LNCaP clone FGC (cell line): Measurements from ENCODE around the gene BTG3.

Experiments
- DNase-seq: peaks from one replicate; pipeline ENCODE4 v3.0.0-alpha.2; 2011; ENCODE audit warnings: low read depth
- H3K4me3 ChIP-seq: 2 replicates; pipeline ENCODE4 v1.5.1; 2011; ENCODE audit warnings: mild to moderate bottlenecking, low read depth, low read length, control low read depth
- TF ChIP-seq, protein P1 (sequence below): IDR thresholded peaks from 2 replicates; pipeline ENCODE4 v1.5.1; 2012; ENCODE audit warnings: mild to moderate bottlenecking; ENCODE audit not compliant: control insufficient read depth, insufficient read depth; ENCODE audit errors: extremely low read depth

The BTG3 gene

DNA sequence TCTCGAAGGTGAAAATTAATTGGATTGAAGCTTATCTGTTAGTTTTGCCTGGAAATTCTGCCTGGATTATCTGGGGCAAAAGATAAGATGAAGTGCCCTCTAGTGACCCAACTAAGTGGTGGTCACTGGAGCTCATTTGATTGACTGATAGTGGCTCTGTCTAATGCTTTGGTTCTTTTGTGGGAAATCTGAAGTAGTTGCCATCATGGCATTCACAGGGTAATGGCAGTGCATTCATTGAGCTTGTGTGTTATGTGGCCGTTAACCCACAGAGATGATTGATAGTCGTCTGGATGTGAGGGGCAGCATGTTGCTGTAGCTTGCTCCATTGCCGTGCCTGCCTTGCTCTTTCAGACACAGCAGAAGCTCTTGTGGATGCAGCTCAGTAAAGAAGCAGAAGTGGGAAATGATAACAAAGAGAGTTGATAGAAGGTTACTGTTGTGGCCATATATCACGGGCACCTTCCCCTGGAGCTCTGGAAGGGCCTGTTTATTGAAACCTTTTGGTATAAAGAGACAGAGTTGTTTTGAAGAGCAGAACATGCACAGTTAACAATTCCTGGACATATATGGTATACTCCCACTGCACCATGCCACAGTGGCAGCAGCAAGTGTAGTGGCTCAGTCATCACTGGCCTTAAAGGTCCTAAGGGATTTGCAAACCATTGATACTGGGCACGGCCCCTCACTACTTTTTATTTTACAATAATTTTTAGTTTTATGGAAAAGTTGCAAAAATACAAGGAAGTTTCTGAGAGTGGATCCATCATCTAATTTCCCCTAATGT, 57.8 kb downstream of the BTG3 start:
- DNase-seq, result no peak
- TF ChIP-seq, protein P1, sequence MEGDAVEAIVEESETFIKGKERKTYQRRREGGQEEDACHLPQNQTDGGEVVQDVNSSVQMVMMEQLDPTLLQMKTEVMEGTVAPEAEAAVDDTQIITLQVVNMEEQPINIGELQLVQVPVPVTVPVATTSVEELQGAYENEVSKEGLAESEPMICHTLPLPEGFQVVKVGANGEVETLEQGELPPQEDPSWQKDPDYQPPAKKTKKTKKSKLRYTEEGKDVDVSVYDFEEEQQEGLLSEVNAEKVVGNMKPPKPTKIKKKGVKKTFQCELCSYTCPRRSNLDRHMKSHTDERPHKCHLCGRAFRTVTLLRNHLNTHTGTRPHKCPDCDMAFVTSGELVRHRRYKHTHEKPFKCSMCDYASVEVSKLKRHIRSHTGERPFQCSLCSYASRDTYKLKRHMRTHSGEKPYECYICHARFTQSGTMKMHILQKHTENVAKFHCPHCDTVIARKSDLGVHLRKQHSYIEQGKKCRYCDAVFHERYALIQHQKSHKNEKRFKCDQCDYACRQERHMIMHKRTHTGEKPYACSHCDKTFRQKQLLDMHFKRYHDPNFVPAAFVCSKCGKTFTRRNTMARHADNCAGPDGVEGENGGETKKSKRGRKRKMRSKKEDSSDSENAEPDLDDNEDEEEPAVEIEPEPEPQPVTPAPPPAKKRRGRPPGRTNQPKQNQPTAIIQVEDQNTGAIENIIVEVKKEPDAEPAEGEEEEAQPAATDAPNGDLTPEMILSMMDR, result peak; percentile 39
- no peak overlapping the region for H3K4me3 ChIP-seq

DNA sequence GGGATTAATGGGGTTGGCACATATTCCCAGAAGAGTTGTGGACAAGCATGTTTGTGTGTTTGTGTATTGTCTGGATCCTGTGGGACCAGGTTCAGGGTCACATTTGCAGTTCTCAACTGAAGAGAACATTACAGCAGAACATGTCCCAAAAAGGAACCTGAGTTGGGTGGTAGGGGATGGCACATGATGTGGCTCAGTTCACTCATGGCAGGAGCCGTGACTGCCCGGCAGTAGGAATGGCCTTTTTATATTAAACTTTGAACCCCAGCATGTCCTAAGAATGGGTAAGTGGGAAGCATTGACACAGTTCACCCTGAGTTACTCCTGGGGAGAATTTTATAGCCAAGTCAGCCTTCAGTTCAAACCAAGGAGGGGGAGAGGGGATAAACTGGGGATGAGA, 58.6 kb downstream of the BTG3 start:
- H3K4me3 ChIP-seq, result no peak overlapping the region
- DNase-seq, result no peak
- TF ChIP-seq, protein P1, result no peak

DNA sequence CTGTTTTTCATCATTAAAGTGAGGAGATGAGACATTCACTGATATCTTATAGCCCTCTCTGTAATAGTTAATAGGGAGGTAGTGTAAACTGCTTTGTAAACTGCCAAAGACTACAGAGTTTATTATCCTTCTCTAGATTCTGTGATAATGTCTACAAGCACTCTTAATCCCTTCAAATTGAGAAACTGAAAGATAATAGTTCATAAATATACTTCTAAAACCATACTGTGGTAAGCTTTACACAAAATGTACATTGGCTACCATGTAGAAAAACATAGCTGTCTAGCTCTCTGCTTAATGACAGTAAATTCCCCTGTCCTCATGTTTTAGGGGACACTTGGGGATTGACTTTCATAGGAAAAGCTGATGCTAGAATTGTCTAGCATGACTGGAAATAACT, 60.3 kb downstream of the BTG3 start:
- no peak for DNase-seq
- TF ChIP-seq, protein P1, result no peak
- no peak overlapping the region for H3K4me3 ChIP-seq

DNA sequence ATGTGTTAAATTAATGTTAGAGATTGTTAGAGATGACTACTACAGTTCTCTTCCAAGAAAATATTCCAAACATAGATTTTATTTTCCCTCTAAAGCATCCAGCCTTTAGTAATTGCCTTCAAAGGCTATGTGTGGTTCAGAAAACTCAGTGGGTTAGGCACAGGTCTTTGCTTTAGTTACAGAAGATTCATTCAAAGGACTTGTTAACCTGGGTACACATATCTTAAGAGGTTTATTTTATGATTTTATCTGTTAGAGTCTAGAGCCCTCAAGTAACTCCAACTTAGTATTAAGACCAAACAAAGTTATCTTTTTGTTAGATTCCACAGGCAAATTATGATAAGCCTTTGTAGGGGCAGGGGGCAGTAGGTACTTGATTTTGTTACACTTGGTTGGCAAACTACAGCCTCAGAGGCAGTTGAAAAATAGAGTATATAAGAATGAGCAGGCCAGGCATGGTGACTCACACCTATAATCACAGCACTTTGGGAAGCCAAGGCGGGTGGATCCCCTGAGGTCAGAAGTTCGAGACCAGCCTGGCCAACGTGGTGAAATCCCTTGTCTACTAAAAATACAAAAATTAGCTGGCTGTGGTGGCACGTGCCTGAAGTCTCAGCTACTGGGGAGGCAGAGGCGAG, 61.9 kb downstream of the BTG3 start:
- DNase-seq, result no peak
- TF ChIP-seq, protein P1, result no peak

DNA sequence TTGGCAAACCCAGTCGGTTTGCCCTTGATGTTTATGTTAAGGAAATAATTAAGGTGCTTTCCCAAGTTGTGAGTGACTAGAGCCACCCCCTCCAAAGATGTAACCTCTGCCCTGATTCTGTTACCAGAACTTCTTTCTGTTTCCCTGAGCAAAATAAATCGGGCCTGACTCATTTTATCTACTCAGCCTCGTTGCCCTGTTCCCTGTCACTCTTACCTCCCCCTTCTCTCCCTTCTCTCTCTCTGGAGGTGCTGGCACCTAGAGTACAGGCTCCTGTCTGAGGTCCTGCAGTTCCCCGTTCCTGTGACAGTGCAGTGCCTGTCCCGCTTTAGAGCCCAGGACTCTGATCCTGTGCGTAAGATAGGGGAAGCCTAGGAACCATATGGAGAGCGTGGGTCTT, 64.4 kb downstream of the BTG3 start:
- TF ChIP-seq, protein P1, result no peak
- H3K4me3 ChIP-seq, result no peak overlapping the region
- no peak for DNase-seq

More for the DNA sequence above, 61.9 kb downstream of the BTG3 start:
- no peak overlapping the region for H3K4me3 ChIP-seq

DNA sequence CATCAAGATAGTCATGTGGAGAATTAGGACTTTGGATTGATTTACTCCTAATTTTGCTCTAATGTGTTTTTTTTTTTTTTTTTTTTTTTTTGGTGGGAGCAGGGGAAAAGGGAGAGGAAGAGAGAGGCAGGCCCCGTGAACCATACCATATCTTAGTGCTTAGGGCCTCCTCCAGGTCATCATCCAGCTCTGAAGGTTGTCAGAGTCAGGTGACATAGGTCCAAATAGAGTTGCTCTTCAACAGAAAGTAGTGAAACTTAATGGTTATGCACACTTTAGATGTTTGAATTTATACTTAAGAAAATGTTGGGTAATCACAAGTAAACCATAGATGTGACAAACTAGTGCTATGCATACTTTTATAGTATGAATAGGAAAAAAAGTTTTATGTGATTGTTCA, 67.7 kb downstream of the BTG3 start:
- DNase-seq, result no peak
- no peak overlapping the region for H3K4me3 ChIP-seq
- TF ChIP-seq, protein P1, result no peak
